RWPE1 (cell line): ENCODE results near the gene SLIT1.

Experiments
- CTCF ChIA-PET: fragments of 350-600 bp; sonication (Branson Sonifier 250); formaldehyde crosslinking; extraction: SDS; loops from one replicate; lab custom pipeline; 2021; lab: Yijun Ruan, JAX
- POLR2A ChIA-PET: fragments of 400-600 bp; formaldehyde crosslinking; extraction: SDS; loops from one replicate; lab custom pipeline; 2020; ENCODE audit warnings: antibody characterized with exemption; ENCODE audit not compliant: low non-redundant PET; lab: Yijun Ruan, JAX
- DNase-seq: peaks from one replicate; pipeline ENCODE4 v3.0.0; 2012; ENCODE audit warnings: low spot score
- H3K27ac ChIP-seq: fragments of 450-650 bp; 2 replicates; pipeline ENCODE4 v1.5.1; 2017
- CTCF ChIP-seq: fragments of 450-650 bp; conservative IDR thresholded peaks from 2 replicates; pipeline ENCODE4 v1.5.1; 2017; ENCODE audit warnings: low read depth, mild to moderate bottlenecking

SLIT1 gene

GRCh38 chr10:97047083-97047736 is 138.5 kb downstream of the SLIT1 start:
- H3K27ac ChIP-seq = no peak overlapping the region
- DNase-seq = no peak
- no peak for TF ChIP-seq CTCF
- CTCF ChIA-PET = interaction anchor here (1.0 kb wide), 1 partner anchor 10 kb away, joined by 3 read pairs; no protein-coding TSS in a partner anchor
- POLR2A ChIA-PET = no interaction called here

DNA sequence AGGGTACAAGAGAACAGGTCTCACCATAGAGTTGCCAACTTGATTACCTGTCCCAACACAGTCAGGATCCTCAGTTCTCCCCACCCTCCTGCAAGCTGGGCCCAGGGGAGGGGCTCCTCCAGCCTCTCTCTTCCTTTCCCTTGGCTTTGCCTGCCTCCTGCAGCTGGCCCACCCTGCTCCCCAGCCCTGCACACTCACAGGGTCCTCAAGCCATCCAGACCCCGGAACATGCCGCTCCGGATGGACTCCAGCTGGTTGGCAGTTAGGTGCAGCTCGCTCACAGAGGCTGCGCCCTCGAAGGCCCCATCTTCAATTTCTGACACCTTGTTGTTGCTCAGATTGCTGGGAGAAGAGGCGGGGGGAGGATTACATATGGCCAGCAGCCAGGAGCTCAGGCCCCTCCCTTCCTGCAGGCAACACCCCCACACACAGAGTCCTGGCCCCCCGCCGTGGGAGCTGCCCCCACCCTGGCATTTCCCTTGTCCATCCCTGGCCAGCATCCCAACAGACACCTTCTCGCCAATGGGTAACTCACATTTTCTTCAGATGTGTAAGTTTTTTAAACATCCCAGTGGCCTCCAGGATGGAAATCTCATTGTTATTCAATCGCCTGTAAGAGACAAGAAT is 139.2 kb downstream of the SLIT1 start:
- no peak overlapping the region for H3K27ac ChIP-seq
- no peak for DNase-seq
- ChIA-PET CTCF (interaction anchor here (1.0 kb wide), 1 partner anchor 10 kb away, joined by 3 read pairs; no protein-coding TSS in a partner anchor), POLR2A (no interaction called here)
- no peak for TF ChIP-seq CTCF

DNA sequence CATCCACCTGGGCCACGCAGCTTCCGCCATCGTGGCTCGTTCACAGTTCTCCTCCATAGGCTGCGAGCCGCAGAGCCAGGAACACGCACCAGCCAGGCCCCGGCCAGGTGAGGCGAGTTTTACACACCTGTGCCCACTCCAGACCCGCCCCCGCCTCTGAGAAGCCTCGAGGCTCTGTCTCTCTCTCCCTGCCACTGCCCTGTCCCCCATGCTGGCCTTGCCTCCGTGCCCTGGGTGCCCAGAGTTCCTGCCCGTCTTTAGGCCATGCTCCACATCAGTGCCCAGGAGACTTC is 142.2 kb downstream of the SLIT1 start:
- no peak overlapping the region for H3K27ac ChIP-seq
- CTCF ChIA-PET = no interaction called here
- POLR2A ChIA-PET = no interaction called here
- no peak for TF ChIP-seq CTCF
- no peak for DNase-seq

DNA sequence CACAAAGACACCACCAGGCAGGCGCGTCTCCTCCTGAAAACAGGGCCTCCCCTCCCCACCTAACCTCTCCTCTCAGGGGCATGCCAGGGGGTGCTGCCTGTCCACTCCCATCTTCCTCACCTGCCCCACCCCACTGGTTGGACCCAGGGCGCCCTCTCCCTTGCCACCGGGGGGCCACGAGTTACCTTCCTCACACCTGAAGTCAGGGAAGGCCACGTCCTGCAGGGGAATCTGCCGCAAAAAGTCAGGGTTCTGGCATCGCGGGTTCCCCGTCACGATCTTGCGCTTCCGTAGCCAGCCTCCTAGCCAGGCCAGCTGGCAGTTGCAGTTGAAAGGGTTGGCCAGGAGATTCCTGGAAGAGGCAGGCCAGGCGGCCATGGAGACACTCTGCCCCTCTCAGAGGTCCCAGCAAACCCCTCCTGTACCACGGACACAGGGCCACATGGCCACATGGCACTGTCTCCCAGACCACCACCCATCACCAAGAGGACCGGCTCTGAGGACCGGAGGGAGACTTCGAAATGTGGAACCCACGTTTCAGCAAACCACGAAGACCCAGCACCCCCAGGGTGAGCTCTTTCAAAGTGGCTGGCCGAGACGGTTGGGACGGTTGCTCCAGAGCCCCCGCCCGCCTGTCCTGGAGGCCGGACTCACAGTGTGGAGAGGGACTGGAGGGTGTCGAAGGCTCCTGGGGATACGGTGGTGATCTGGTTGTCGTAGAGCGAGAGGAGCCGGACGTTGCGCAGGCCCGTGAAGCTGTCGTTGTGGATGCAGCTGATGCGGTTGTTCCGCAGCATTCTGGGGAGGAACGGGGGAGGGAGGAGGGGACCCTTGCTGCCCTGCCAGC is 142.8 kb downstream of the SLIT1 start:
- no peak overlapping the region for H3K27ac ChIP-seq
- TF ChIP-seq CTCF = no peak
- no peak for DNase-seq
- ChIA-PET CTCF (no interaction called here), POLR2A (no interaction called here)

DNA sequence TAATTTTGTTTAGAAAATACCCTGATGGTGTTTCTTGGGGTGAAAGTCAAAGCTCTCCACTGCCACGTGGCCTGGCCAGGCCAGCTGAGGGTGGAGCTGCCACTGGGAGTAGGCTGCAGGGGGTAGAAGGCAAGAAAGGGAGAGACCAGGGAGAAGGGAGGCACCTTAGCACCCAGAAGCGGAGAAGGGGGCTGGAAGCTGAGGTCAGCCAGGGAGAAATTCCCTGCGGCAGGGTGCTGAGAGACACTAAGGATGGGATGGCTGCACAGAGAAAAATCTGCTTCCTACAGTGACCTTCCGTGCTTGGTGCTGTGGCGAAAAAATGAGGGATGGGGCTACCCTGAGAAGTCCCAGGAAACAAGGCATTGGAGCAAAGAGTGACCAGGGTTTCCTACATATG is 143.7 kb downstream of the SLIT1 start:
- TF ChIP-seq CTCF = no peak
- CTCF ChIA-PET = interaction anchor here (1.1 kb wide), 1 partner anchor 31 kb away, joined by 6 read pairs; no protein-coding TSS in a partner anchor
- no peak for DNase-seq
- POLR2A ChIA-PET = interaction anchor here (0.6 kb wide), 1 partner anchor 86 kb away, joined by 3 read pairs; no protein-coding TSS in a partner anchor
- H3K27ac ChIP-seq = no peak overlapping the region

DNA sequence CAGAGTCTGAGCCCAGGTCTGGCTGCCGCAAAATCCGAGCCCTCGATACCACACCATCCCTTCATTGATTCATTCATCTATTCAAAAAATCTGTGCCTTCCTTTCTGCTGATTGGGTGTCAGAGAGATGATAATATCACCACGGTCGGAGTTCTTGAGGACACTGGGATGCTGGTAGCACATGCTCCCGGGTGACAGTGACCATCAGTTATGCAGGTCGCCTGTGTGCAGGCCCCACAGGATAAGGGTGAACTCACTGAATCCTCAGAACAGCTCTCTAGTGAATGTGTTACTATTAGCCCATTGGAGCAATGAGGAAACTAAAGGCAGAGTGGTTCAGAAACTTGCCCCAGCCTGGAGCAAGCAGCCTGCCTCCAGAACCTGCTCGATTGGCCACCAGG is 145.1 kb downstream of the SLIT1 start:
- DNase-seq = no peak
- no peak overlapping the region for H3K27ac ChIP-seq
- no peak for TF ChIP-seq CTCF
- ChIA-PET CTCF (no interaction called here), POLR2A (no interaction called here)
